HG02938 (cell line): ENCODE results near the gene CEL.
A peak's percentile ranks its signal among the peaks of the same experiment; 100 is the strongest.
"Not testable (repeated sequence)": the region's sequence is repeated elsewhere in the genome, so short reads cannot be mapped to it uniquely, and the experiment has no call there.

ENCODE experiments used
- ATAC-seq: cut with Tn5 transposase; IDR thresholded peaks from one replicate; pipeline ENCODE4 v1.9.1; 2021; ENCODE audit warnings: mild to moderate bottlenecking, moderate library complexity; ENCODE audit not compliant: unreplicated experiment

The CEL gene

DNA sequence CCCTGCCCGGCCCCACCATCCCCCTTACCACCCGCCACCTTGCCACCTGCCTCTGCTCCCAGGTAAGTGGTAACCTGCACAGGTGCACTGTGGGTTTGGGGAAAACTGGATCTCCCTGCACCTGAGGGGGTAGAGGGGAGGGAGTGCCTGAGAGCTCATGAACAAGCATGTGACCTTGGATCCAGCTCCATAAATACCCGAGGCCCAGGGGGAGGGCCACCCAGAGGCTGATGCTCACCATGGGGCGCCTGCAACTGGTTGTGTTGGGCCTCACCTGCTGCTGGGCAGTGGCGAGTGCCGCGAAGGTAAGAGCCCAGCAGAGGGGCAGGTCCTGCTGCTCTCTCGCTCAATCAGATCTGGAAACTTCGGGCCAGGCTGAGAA is at the start of gene CEL:
CEL (plus strand) TSS at position 218 of the 382 bp plus-strand sequence; CDS start at position 240, 22 bp downstream.
- not testable (repeated sequence) for ATAC-seq

DNA sequence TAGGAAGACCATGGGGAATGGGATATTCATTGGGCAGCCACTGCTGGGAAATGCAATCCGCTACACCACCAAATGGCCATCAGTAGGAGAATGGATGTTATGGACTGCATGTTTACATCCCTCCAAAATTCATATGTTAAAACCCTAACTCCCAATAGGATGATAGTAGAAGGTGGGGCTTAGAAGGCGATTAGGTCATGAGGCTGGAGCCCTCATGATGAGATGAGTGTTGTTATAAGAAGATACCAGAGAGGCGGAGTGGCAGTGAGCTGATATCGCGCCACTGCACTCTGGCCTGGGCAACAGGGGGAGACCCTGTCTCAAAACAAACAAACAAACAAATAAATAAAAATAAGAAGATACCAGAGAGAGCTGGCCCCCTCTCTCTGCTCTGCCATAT is 47.1 kb upstream of the CEL start:
- no peak for ATAC-seq

DNA sequence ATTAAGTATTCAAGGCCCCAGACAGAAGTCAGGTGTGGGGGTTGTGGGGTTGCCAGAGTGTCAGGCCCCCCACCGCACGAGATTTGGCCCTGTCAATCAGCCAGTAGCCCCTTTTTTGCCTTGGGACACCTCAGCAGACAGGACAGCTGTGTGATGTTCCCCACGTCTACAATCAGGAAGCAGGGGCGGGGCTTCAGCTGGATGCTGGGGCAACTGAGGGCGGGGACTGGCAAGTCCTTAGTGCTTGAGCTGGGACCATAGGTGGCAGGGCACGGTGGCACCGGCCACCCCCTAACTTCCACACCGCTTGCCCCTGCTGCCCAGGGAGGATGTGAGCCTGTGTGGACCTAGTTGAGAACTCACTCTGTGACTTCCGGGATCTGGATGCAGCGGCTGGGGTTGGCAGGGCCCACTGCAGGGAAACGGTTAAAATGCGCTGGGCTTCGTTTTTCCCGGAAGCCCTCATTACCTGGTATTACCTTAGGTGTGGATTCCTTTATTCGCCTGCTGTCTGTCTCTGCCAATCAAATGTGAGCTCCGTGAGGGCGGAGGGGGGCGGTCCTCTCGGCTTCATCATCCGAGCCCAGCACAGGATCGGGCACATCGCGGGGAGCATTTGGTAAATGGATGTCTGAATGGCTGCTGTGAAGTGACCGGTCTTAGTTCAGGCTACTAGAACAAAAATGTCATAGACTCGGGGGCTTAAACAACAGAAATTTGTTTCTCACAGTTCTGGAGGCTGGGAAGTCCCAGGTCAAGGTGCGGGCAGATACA is 38.5 kb upstream of the CEL start:
- no peak for ATAC-seq

DNA sequence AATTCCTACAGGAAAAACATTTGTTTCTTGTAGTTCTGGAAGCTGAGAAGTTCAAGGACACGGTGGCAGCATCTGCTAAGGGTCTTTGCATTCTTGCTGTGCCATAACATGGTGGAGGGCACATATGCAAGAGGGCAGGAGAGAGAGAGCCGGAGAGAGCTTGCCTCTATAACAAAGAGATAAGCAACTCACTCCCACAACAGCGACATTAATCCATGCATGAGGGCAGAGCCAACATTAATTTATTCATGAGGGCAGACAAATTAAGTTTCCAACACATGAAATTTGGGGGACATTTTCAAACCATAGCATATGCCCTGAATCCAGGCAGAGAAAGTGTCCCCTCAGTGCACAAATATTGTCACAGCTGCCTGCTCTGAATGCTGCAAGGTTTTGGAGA is 35.4 kb upstream of the CEL start:
- ATAC-seq, result no peak

- ATAC-seq, result no peak
Observed at GRCh38 chr9:133027134-133027533, 34.6 kb upstream of the CEL start.

DNA sequence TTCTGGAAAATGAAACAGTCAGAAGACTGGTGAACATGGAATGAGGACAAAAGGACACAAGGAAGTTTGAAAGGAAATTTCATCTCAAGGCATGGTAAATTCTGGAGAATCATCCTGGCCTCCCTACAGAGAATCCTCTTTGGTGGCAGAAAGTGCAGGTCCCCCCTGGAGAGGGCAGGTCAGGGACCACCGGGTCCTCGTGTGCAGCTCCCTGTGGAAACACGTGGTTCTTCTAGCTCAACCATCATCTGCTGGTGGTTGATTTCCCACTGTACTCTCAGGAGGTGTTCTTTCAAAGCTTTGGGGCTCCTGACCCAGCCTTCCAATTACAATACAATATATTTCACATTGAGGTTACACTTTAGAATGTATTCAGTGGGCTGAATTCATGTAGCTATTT is 33.6 kb upstream of the CEL start:
- no peak for ATAC-seq

- peak; percentile 4 for ATAC-seq
Observed at GRCh38 chr9:133029994-133030316, 31.8 kb upstream of the CEL start.

DNA sequence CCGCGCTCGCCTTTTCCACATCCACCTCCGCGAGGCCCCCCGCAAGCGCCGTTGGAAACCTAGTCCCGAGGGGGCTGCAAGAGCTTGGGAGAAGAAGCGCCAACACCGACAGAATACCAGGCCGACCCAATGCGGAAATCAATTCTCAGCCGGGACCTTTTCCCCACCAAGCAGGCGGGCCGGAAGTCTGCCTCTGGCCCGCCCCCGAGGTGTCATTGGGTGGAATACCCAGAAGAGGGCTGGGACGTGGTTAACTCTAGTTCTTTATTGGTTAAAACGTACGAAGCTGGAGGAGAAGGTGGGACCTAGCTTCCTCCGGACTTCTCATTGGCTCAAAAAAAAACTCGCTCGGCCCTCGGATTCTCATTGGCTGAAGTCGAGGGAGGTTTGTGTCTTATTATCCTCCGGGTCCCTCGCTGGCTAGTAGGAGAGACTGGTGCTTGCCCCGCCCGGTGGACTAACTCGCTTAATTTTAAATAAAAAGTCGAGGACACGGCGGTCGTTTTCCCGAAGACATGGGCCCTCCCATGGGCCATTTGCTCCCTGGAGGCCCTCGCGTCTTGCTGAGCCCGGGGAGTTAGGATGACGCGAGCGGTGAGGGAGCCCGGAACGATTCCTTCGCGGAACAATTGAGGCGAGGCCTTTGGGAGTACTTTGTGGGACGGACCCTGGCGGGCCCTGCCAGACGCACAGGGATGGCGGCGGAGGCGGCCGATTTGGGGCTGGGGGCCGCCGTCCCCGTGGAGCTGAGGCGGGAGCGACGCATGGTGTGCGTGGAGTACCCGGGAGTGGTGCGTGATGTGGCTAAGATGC is 31.3 kb upstream of the CEL start, which contains the start of gene GTF3C5:
GTF3C5 (plus strand) TSS at position 681 of the 813 bp plus-strand sequence; CDS start at position 696, 15 bp downstream.
- peak; percentile 97 for ATAC-seq

GRCh38 chr9:133031130-133031422 is 30.7 kb upstream of the CEL start:
- no peak for ATAC-seq

- no peak for ATAC-seq
Observed at GRCh38 chr9:133031496-133031911, 30.3 kb upstream of the CEL start.

GRCh38 chr9:133032171-133032570 is 29.6 kb upstream of the CEL start:
- no peak for ATAC-seq

DNA sequence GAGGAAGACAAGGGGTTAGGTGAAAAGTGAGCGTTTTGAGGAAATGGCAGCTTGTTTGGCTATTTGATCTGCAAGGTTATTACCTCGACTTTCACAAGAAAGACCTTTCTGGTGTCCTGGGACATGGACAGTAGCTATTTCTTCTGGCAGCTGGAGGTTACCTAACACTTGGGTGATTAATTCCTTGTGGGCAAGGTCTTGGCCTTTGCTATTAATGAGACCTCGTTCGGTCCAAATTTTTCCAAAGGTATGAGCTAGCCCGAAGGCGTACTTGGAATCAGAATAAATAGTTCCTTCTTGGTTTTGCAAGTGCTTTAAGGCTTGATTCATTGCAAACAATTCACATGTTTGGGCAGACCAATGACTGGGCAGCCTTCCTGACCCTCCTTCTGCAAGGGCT is 26.1 kb upstream of the CEL start:
- no peak for ATAC-seq

DNA sequence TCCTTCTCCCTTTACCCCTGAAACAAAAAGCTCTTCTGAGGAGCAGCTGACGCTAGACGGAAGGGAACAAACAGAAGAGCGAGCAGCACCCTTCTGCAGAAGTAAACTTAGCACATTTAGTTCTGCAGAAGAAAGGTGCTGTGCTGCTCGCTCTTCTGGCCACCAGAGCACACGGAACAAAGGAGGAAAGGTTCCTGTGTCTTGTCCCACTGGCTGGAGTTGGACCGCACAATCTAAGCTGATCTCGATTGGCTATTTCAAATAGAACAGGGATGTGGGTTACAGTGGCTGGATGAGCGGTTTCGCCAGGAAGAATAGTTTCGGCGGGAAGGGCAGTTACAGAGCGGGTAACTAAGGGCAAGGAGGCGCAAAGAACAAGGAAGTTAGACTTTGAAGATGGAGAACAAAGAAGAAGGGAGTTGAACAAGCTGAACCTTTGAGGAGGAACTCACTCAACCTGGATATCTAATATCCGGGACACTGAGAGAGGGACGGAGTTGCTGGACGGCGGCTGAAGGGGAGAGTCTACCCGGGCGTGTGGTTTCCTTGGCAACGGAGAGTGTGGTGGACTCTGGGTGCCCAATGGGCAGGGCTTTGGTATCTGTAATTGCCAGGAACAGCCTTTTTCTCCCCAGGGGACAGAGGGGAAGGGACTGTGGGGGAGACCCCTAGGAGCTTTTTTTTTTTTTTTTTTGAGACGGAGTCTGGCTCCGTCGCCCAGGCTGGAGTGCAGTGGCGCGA is 23.8 kb upstream of the CEL start:
- no peak for ATAC-seq

DNA sequence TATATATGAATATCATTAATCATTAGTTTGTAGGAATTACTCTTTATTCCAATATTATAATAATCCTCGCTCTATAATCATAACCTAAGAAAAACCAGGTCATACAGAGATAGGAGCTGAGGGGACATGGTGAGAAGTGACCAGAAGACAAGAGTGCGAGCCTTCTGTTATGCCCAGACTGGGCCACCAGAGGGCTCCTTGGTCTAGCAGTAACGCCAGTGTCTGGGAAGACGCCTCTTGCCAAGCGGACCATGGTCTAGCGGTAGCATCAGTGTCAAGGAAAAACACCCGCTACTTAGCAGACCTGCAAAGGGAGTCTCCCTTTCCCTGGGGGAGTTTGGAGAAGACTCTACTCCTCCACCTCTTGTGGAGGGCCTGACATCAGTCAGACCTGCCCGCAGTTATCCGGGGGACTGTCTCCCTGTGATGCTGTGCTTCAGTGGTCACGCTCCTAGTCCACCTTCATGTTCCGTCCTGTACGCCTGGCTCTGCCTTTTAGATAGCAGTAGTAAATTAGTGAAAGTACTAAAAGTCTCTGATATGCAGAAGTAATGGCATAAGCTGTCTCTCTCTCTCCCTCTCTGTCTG is 20.8 kb upstream of the CEL start:
- not testable (repeated sequence) for ATAC-seq

DNA sequence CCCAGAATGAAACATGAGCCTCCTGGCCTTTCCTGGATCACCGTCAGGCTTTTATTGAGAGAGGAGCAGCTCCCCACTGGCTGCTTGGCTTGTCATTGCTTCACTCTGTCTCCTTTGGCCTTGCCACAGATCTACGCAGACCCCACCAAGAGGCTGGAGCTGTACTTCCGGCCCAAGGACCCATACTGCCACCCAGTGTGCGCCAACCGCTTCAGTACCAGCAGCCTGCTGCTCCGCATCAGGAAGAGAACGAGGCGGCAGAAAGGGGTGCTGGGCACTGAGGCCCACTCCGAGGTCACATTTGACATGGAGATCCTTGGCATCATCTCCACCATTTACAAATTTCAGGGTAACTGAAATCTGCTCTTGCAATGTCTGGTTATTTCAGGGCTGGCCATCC is 19.8 kb upstream of the CEL start:
- ATAC-seq, result no peak

GRCh38 chr9:133042676-133043075 is 19.1 kb upstream of the CEL start:
- no peak for ATAC-seq

- no peak for ATAC-seq
Observed at GRCh38 chr9:133043449-133044035, 18.2 kb upstream of the CEL start.

- ATAC-seq, result no peak
Observed at GRCh38 chr9:133044125-133044524, 17.7 kb upstream of the CEL start.

DNA sequence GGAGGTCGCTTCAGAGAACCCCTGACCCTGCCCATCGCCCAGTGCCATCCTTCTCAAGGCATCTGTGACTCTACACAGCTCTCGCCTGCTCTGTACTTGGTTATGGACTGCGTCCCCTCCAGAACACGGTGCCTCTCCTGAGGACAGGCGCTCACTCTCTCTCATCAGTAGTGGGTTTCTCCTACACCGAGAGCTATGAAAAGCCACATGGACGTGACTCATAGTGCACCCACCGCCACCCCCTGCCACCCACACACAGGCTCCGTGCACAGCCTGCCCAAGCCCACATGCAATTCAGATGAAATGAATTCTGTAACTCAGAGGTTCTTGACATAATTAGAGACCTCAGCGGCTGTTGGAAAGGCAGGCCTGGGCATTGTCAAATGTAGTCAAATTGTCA is 17.1 kb upstream of the CEL start:
- no peak for ATAC-seq

- no peak for ATAC-seq
Observed at GRCh38 chr9:133045132-133045531, 16.6 kb upstream of the CEL start.
